ENCODE data around the gene NDUFAF3.
A peak's percentile ranks its signal among the peaks of the same experiment; 100 is the strongest.

The NDUFAF3 gene, protein sequence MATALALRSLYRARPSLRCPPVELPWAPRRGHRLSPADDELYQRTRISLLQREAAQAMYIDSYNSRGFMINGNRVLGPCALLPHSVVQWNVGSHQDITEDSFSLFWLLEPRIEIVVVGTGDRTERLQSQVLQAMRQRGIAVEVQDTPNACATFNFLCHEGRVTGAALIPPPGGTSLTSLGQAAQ

DNA sequence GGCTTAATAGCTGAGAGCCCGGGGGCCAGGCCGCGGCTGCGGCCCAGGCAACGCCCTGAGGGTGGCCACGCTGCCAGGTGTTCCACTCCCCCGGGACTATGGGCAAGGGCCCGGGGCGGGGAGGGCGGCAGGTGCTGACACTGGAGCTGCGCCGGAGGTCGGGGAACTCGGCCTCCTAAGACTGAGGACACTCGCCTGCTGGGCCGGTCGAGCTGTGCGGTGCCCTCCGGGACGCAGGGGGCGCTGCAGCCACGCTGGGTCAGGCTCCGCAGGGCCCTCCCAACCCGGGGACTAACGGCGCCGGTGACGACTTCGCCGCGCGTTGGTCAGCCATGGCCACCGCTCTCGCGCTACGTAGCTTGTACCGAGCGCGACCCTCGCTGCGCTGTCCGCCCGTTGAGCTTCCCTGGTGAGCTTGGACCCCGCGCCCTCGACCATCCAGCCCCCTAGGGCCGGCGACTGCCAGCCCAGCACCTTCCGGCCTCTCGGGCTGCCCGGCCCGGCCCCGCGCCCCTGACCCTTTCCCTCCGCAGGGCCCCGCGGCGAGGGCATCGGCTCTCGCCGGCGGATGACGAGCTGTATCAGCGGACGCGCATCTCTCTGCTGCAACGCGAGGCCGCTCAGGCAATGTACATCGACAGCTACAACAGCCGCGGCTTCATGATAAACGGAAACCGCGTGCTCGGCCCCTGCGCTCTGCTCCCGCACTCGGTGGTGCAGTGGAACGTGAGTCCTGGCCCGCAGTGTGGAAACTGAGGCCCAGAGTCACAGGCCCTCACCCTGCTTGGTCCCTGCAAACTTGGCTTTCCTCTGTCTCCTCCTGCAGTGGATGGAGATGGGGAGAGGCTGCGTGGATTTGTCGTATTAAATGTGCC lies at the start of gene NDUFAF3:
Gene NDUFAF3, plus strand, starts transcription at position 309 of the 875 bp plus-strand sequence. Its CDS starts 24 bp downstream, at position 333.
- DNase-seq: peak; percentile 42 to 84

DNA sequence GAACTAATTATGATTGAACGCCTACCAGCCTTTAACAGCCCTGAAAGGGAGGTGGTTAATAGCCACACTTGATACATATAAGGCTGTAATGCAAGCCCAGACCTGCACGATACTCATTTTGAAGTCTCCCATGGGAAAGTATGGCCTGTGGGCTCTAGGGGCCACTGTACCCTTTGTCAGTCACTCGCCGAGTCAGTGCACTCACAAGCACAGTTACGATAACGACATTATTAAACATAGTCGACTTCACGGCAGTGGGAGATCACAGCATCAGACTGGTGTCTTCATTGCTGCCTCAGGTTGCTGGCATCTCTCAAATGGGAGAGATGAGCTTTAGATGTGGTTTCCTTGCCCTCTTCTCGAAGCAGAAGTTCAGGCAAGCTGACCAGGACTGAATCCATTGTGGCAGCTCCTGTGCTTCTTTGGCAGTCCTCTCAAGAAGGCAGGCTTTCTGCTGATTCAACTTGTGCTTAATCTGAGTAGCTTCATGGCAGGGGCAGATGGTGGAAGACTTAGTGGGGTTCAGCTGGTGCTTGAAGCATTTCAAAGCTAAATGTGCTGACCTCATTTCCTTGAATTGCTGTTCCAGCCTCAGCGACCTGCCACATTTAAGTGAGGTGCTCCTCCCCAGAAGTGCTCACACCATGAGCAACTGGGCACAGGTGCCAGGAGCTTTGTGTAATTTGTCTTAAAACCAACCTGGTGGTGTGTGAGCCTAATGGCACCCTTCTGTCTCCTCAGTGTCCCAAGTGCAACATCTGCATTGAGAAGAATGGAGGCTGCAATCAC lies 47.7 kb upstream of the NDUFAF3 start:
- DNase-seq: no peak

DNA sequence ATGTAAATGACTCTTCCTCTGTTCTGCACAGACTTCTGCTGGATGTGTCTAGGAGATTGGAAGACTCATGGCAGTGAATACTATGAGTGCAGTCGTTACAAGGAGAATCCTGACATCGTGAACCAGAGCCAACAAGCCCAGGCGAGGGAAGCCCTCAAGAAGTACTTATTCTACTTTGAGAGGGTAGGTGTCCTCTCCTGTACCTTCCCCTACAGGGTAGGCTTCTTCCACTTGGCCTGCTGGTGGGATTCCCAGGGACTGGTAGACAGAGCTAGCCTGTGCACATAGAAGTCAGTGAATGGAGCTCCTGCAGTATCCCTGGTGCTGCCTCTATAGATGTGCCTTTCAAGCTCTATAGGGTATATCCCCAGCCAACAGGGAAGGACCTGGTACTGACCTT lies 42.5 kb upstream of the NDUFAF3 start:
- no peak for DNase-seq

DNA sequence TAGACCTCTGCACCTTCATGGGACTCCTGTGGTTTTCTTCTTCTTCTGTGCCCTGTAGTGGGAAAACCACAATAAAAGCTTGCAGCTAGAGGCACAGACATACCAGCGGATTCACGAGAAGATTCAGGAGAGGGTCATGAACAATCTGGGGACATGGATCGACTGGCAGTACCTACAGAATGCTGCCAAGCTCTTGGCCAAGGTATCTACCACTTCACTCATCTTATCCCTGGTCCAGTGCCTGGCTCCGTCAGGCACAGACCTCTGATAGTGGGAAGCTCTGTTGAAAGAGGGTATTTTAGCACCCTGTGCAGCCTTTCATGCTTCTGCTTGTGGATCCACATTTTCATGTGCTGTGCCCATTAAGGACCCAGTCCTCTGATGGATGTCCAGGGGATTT lies 41.6 kb upstream of the NDUFAF3 start:
- no peak for DNase-seq

DNA sequence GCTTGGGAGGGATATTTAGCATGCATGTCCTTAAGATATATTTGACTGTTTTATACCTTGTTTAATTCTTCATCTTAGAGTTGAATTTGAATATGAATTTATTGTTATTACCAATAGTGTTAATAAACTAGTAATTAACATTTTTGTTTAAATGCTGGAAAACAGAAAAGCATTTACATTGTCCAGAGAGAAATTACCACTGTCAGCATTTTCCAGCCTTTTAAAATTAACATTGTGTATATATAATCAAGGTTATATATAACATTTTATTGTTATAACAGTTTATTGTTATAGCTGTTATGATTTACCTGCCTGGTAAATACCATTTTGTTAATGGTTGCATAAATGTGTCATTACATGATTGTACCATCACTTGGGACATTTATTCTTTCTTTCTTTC lies 39.9 kb upstream of the NDUFAF3 start:
- DNase-seq: no peak

DNA sequence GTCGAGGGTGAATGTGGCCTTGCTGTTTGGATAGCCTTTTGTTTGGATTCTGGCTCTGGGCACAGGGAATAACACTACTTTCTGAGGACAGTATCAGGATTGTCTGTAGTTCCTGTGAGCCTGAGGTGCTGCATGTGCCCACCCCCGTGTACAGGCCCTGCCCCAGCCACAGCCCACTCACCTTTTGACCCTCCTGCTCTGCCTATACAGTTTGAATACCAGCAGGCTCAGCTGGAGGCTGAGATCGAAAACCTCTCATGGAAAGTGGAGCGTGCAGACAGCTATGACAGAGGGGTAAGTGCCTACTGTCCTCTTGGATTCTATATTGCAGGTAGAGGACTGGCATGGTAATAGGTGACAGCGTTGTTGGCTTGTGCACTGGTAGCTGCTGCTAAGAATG lies 39.2 kb upstream of the NDUFAF3 start:
- no peak for DNase-seq

DNA sequence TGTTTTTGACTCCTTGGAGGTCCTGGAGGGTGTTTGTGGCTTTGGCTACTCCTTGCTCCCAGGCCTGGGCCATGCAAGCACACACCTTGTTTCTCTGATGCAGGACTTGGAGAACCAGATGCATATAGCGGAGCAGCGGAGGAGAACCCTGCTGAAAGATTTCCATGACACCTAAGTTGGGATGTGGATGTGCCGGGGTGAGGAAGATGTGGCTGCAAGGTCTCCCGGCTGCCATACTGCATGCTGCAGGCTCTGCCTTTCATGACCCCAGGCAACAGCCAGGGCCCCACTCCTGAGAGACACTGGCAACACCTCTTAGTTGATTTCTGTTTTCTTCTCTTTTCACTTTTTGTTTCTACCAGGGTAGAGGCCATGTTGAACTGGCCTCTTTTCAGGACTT lies 38.8 kb upstream of the NDUFAF3 start:
- DNase-seq: no peak

DNA sequence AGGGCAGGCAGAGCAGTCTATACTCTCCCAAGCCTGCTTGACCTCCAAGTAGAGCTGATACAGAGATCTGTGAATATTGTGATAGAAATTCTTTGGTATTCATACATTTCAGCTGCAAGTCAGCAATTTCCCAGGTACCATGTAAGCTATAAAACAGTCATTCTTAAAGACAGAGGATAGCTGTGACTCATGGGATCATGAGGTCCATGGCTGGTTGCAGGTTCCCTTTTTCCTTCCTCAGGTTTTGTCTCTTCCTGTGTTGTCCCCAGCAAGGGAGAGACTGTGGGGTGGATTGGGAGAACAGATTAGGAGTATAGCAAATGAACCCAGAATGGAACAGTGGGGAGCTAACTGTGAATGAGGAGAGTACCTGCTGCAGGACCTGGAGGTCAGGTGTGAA lies 37.3 kb upstream of the NDUFAF3 start:
- DNase-seq: no peak

DNA sequence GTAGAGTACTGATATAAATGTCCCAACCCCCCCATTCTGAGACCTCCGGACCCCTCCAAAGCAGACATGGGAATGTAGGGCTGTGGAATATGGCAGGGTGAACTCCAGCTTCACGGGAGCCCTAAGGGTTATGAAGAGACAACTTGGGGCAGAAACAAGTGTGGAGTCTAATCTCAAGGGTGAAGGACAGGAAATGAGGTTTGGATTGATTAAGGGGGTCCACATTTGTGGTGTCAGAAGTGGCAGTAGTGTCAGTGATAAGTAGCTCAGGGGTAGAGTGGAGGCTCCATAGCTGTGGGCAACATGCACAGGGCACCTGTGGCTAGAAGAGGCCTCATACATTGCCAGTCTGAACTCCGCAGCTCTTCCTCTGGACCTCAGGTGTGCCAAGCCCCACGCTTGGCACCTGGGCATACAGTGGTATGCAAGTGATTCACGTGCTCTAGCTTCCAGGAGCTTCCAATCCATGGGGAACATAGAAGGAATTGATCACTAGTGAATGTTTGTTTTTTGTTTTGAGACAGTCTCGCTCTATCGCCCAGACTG lies 36.0 kb upstream of the NDUFAF3 start:
- no peak for DNase-seq

DNA sequence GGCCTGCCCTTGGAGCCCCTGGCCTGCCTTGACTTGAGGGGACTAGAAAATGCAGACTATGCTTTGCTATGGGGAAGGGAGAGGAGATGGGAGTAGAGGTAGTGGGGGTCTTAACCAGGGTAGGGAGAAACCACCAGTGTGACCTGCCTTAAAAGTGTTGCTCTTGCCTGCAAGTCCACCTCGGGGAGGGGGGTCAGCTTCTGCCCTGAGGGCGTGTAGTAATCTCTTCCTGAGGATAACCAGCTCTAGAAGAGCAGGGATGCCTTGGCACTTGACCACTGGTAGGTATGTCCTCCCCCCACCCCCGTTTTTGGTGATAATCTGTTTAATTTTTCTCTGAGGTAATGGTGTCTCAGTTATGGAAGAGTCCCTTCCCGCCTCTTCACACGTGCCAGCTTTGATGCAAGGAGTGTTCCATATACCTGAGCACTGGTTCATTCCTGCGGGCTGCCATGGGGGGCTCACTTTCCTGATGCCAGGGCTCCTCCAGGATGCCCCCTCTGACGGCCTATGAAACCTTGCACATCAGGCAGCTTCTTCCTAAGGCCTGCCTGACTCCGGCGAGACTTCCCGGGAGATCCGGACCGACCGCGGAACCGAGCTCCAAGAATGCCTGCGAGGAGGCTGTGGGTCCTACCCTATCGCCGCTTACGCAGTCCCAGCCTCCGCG lies 32.7 kb upstream of the NDUFAF3 start:
- no peak for DNase-seq

DNA sequence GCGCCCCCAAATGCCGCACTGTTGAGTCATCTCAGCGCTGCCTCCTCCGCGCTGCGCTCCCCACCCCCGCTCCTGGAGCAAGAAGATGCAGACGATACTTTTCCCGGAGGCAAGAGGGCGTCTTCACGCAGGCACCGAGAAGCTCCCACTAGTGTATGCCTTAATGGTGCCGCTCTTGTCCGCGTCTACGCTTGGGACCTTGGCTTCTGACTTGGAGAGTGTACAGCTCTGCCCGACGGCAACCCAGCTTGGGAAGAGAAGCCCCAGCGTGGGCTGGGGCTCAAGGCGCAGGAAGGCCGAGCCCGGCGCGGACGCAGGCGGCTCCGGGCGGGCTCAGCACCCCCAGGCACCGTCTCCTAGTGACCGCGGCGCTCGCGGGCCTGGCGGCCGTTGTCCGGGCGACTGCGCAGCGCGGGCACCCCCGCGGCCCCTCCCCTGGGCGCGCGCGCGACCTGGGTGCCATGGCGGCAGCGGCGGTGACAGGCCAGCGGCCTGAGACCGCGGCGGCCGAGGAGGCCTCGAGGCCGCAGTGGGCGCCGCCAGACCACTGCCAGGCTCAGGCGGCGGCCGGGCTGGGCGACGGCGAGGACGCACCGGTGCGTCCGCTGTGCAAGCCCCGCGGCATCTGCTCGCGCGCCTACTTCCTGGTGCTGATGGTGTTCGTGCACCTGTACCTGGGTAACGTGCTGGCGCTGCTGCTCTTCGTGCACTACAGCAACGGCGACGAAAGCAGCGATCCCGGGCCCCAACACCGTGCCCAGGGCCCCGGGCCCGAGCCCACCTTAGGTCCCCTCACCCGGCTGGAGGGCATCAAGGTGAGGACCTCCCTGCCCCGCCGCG lies 31.9 kb upstream of the NDUFAF3 start, which contains the start of gene P4HTM:
Gene P4HTM, plus strand, starts transcription at position 446 of the 840 bp plus-strand sequence. Its CDS starts 16 bp downstream, at position 462.
- DNase-seq: peak; percentile 28 to 49

DNA sequence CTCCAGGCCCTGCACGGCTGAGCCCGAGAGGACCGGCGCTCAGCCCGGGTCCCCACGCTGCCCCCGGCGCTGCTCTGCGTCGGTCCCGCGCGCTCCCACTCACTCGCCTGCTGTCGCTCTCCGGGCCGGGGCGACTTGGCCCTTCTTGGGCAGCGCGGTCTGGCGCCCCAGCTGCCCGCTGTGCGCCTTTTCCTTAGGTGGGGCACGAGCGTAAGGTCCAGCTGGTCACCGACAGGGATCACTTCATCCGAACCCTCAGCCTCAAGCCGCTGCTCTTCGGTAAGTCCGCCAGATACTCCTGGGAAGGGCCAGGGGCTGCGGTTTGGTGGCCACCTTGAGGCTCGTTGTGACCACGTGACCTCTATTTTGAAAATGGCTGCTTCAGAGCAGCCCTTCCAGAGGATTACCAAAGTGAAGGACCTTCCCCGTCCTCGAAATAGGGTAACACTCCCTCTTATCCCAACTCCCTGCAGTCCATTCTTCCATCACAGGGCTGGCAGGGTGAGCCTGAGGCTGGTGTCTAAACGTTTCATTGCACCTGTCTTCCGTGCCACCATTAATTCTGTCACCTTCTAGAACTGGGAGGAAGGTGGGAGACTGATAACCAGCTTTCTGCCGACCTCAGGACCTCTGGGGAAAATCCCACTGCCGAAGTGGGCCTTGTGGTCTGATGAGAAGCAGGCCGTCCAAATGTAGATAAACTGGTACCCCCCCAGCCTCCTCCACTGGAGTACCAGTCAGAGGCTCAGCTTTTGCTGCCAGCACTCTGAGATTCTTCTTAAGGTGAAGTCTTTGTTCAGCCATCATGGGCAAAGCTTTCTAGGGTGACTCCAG lies 31.1 kb upstream of the NDUFAF3 start:
- DNase-seq: peak in 1 of 2 experiments; percentile 17

DNA sequence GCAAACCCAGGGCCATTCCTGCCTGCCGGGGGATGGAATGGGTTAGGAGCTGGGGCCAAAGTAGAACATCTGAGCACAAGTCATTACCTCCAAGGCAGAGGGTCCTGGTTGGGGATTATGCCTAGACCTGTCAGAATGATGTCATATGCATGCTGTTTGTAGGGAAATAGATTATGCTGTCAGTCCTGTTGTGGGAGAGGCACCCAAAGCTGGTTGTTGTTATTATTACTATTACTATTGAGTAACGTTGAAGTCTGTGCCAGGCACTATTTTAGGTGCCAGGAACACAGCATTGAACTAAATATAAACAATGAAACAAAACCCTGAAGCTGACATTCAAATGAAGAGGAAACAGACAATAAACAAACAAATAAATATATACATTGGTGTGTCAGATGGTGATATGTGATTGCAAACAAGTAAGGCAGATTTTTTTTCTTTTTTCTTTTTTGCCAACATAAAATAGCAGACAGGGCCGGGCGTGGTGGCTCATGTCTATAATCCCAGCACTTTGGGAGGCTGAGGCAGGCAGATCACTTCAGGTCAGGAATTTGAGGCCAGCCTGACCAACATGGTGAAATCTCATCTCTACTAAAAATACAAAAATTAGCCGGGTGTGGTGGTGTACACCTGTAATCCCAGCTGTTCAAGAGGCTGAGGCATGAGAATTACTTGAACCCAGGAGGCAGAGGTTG lies 29.9 kb upstream of the NDUFAF3 start:
- no peak for DNase-seq

DNA sequence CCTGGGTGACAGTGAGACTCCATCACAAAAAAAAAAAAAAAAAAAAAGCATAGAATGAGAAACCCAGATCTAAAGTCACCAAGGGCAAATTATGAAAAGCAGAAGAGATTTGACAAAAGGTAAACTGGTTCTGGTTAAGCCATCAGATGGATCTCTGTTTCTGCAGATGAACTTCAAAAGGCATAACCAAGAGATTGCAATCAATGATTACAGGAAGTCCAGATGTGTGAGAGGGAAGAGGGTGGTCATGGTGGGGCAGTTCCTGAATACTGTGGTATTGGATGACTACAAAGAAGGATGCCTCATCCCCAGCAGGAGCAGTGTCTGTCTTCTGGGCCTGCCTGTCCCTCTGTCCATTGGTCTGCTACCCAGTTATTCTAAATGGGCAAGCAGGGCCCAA lies 28.1 kb upstream of the NDUFAF3 start:
- no peak for DNase-seq

DNA sequence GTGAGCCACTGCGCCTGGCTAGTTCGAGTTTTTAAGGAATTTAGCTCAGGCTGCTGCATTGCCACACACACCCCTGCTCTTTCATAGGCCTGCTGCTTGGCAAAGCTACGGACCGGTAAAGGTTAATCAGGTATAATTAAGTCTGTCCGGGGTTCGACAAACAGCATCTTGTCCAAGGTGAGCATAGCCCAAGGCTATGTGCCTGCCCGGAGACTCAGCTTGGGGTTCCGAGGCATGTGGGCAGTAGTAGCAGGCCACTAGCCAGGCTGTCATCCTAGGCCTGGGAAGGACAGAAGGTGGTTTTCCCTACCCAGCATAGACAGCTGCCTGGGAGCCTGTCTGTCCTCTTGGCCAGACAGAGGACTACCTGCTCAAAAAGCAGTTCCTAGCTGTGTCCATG lies 25.3 kb upstream of the NDUFAF3 start:
- no peak for DNase-seq

DNA sequence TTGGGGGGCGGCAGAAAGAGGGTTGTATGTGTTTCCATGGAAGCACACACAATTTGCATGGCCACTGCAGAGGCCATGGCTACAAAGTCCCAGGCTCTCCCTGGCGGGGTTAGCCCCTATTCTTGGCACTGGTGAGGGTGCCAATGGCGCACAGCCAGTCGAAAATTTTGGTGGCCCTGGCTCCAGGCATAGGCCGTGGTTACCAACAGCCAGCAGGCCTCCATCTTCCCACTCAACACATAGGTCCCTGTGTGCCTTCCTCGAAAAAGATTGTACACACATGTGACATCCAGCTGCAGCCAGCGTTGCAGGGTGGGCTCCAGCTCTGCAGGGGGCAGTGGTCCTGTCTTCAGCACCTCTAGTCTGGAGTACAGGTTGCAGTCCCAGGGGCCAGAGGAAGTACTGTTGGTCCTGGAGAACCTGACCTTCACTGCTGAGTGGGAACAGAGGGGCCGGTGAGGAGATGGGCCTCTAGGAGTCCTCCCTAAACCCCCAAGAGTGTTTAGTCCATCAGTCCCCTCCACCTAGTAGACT lies 24.8 kb upstream of the NDUFAF3 start:
- no peak for DNase-seq

DNA sequence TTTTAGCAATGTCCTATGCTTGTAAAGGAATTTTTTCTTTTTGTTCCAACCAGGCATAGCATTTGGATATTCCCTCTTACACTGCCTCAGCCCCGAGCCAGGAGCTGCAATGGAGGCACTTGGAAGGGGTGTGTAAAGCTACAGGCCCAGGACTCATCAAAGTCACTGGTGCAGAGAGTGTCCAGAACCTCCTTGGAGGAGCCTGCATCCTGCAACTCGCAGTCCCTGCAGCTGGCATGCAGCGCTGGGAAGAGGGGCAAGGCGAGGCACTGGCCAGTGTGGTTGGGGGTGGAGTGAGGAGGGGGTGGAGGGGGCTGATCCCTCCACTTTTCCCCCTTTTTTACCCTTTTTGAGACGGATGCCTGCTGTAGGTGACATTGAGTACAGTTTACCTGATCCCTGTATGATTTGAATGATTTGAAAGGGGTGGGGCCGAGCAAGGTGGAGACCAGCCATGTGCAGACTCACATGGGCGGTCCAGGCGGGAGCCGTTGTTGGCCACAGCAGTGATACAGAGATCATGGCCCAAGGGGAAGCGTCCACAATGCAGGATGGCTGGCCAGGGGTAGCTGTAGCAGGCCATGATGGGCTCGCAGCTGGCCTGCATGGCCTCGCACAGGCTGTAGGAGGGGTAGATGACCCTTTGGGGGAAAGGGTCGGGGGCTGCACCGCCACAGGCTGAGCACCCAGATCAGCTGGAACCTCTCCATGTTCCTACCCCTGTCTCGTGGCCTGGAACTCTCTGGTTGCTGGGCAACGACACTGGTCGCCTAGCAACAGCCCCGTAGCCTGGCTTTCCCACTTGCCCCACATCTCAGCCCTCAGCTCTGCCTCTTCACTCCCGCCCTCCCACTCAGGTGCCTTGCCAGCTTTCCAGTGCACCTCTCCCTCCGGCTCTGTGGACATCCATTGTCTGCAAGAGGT lies 23.9 kb upstream of the NDUFAF3 start:
- DNase-seq: no peak

DNA sequence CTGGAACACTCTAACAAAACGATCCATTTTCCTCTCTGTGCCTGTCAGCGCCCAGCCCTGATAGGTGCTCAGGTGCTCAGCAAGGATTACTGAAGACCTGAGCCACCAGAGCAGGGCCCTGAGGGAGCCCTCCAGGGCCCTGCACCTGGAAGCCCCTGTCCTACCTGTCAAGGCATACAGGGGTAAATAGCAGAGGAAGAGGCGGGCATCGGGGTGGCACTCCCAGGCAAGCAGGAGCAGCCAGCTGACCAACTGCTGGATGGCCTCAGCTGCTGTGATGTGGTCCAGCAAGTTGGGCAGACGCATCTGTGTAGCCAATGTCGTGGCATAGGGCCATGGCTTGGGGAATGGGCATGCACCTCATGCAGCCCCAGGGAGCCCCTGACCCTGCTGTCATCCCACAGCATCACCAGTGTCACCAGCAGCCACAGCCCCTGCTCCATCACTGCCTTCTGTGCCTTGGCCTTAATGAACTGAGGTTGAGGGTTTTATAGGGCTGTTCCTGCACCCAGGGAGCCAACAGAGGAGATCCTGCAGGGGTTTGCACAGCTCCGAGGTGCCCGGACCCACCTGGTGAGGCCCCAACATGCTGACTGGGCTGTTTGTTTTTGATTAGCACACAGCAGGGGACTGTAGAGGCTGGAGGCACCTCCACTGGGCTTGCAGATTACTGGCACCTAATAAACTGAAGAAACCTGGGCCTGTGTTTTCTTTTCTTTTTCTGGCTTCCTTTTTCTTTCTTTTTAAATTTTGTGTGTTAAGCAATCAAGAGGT lies 22.6 kb upstream of the NDUFAF3 start:
- DNase-seq: no peak

Measured in NCI-H446 (cell line).